ENCODE measurements around the gene RRP9.
"Not testable (repeated sequence)": the region's sequence is repeated elsewhere in the genome, so short reads cannot be mapped to it uniquely, and the experiment has no call there.

RRP9 gene

GRCh38 chr3:51937014-51937413 is 4.7 kb downstream of the RRP9 start:
- no peak for DNase-seq

DNA sequence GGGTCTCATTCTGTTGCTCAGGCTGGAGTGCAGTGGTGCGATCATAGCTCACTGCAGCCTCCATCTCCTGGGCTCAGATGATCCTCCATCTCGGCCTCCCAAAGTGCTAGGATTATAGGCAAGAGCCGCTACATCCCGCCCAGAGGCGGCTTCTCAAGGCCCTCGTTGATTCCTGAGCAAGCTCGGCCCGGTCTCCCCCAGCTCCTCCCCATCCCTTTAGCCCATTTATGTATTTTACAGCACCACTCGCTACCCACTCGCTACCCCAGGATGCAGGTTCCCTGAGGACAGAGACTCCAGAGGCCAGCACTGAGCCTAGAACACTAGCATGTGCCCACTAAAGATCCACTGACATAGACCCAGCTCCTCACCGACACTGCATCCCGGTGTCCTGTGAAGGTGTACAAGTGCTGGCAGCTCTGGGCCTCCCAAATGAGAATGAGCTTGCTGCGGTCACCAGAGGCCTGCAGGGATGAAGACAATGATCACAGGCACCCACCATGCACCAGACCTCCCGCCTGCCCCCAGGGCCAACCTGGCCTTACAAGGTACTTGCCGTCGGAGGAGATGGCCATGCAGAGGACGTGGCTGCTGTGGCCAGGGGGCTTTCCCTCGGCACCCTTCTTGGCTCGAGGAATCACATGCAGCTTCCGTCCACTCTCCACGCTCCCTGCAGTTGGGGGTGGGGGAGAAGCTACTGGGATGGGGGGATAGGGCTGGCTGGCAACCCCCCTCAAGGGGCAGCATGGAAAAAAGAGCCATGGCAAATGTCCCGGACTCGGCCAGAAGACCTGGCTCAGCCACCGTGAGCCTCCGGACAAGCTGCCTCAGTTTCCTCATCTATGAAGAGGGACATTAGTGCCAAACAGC is 5.6 kb downstream of the RRP9 start:
- DNase-seq = no peak

- no peak for DNase-seq
These were observed 6.5 kb downstream of the RRP9 start for GRCh38 chr3:51934991-51935885.

DNA sequence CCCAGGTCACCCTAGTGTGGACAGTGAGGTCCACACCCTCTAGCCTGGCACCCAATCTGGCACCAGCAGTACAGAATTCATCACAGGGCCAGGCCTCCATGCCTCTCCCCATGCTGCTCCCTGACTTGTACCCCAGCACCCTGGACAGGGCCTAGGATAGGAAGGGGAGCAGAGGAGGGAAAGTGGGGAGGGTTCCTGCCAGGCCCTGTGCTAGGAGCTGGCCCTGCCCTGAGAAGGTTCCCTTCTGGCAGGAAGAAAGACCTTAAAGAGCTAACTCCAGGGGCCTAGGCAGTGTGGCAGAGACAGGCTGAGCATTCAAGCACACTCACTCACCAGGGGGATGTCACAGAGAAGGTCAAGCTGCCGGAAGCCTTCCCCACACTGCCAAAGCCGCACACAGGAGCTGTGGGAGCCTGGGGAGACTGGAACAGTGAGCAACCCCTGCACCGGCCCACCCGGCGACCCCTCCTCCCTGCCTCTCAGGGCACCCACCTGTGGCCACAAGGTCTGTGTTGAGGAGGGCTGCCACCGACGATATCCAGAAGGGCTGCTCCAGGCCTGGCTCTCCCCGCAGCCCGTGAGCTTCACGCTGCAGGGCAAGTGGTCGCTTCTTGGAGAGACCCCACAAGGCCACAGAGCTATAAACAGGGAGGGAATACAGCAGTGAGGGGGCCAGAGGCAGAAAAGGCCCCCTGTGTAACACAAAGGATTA is 7.4 kb downstream of the RRP9 start:
- no peak for DNase-seq

DNA sequence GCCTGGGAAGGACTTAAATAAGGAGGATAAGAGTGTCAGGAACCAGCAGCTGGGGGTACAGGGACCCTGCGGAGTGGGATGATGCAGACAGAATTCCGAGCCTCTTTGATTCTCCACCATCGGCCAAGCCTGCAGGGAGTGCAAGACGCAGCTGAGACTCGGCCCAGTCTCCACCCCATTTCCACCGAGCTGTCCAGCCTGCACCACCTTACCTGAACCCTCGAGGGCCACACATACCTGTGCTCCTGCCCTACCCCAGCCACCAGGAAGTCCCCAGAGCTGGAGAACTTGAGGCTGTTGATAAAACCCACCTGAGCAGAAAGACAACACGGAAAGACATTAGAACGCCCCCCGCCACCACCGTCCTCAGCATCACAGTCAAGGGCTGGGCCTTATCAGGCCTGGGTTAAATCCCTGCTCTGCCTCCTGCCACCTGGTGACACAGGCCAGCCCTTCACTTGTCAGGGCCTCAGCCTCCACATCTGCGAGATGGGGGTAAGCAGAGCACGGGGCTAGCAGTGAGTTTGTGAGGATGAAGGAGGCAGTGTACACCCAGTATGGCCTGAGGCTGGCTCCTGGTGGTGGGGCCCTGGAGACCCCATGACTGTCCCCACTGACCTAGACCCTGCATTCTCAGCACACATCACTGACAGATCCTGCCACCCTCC is 8.1 kb downstream of the RRP9 start:
- DNase-seq = no peak

- DNase-seq = no peak
These were observed 9.0 kb downstream of the RRP9 start for GRCh38 chr3:51932471-51933370.

DNA sequence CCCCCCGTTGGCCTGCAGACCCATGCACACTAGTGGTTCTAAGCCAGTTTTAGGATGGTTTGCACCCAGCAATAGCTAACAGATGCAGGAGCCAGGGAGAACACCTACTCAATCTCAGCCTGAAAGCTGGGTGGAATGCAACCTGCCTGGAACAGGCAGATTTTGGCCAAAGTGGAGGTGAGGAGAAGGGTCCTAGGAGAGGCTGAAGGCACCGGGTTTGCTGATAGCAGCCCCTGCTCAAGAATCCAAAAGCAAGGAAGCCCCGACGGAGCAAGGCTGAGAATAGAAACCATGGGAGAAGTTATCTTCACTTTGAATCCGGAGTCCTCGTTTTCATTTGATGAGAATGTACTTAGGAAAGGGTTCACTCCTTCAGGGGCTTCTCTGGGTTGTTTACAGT is 9.9 kb downstream of the RRP9 start:
- DNase-seq = no peak

- no peak for DNase-seq
These were observed 11.3 kb downstream of the RRP9 start for GRCh38 chr3:51930439-51930838.

GRCh38 chr3:51929420-51930003 is 12.2 kb downstream of the RRP9 start:
- no peak for DNase-seq

DNA sequence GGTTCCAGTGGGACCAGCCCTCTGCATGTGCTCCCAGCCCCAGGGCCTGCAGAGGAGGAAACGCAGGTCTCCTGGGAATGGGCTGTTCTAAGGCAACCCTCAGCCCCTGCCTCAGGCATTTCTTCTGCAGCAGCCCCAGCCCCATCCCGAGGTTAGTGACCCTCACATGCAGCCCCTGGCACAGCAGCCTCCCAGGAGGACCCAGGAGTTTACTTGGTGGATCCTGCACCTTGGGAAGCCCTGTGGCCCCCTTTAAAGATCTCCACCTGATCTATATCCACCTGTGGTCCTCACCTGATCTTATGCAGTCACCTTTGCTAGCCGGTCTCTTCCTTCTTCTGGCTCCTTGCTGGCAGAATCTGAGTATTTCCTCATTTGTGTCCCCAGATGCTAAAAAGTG is 12.7 kb downstream of the RRP9 start:
- DNase-seq = not testable (repeated sequence)

GRCh38 chr3:51928438-51928837 is 13.3 kb downstream of the RRP9 start:
- no peak for DNase-seq

GRCh38 chr3:51927061-51927977 is 14.4 kb downstream of the RRP9 start:
- no peak for DNase-seq

GRCh38 chr3:51921081-51921578 is 20.6 kb downstream of the RRP9 start:
- DNase-seq = no peak

DNA sequence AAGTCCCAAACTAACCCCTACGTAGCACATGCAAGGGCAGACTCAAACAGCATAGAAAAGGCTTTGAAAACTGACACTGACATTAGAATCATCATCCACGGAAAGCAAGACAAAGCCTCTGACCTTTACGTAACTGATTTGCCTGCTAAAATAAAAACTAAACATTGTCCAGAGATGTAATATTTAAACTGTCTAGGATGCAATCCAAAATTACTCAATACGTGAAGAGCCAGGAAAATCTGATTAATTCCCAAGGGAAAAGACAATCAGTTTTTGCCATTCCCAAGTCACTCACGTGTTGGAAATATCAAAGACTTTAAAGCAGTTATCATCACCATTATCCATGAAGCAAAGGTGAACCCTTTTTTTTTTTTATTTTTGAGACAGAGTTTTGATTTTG is 25.3 kb downstream of the RRP9 start:
- no peak for DNase-seq

DNA sequence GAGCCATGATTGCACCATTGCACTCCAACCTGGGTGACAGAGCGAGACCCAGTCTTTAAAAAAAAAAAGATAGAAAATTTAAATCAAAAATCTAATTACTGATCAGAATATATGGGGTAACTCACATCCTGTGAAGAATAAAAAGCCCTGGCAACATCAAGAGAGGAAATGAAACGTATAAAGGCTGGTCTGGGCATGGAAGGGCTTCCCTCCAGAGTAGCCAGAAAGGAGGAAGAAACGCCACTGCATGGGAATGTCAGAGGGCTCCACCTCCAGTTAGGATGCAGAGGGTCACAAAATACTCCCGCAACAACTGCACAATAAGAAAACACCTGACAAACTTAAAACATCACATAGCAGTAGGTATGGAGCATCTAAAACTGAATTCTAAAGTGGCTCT is 33.7 kb downstream of the RRP9 start:
- no peak for DNase-seq

DNA sequence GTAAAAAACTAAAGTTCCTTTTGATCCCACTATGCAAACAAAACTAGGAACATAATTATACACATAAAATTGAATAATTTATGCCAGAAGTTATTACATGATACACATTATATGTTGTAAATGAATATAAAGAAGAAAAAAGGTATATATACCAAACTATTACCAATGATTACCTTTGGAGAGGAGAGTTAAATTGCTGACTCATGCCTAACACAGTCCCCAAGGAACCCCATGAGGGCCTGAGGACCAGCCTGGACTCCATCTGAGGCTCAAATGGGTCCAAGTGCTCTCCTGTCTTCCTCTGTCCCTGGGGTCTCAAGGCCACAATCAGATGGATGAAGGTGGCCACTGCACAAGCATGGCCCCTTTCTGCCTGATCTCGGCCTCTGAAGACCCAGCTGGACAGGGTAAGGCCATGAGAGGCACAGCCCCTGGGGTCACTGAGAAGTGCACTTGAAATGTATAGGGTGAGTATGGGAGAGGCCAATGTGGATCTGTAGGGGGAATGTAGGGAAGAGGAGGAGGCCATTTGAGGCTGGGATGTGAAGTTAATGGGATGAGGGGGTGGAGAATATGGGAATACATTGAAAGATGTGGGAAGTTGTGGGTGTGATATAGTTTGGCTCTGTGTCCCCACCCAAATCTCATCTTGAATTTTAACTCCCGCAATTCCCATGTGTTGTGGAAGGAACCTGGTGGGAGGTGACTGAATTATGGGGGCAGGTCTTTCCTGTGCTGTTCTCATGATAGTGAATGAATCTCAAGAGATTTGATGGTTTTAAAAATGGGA is 37.5 kb downstream of the RRP9 start:
- no peak for DNase-seq

GRCh38 chr3:51902361-51902760 is 39.3 kb downstream of the RRP9 start:
- DNase-seq = not testable (repeated sequence)

DNA sequence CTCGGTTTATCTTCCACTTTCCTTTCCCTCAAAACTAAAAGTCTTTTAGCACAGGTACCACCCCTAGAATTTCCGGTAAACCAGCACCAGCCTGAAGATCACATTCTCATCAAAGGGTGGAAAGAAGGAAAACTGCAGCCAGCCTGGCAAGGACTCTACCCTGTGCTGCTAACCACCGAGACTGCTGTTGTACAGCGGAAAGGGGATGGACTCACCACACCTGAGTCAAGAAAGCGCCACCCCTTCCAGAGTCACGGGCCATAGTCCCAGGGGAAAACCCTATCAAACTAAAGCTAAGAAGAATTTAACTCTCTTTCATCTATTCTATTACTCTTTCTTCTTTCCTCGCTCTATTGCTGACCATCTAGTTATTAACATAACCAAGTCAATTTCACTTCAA is 41.7 kb downstream of the RRP9 start:
- DNase-seq = not testable (repeated sequence)

- DNase-seq = no peak
These were observed 44.3 kb downstream of the RRP9 start for GRCh38 chr3:51897391-51897790.

Measured in activated naive CD4-positive, alpha-beta T cell treated with anti-CD3 and anti-CD28 coated beads, Interleukin-2, amount 50 U/mL, for 16 hours (primary cell).